ENCODE measurements around the gene FAM53B.

The FAM53B gene

GRCh38 chr10:124665091-124665490 is 79.1 kb downstream of the FAM53B start:
- H3K27ac ChIP-seq (ENCODE audit: low read depth, low read length), result no peak overlapping the region
- H3K9ac ChIP-seq (ENCODE audit: low read depth, low read length), result no peak overlapping the region
- no peak overlapping the region for H3K4me3 ChIP-seq (ENCODE audit: low read depth, low read length)
- no peaks in the 10 kb centered on the region for H3K36me3 ChIP-seq (ENCODE audit: control insufficient read depth, insufficient read depth, low read length)
- H3K4me1 ChIP-seq (ENCODE audit: control insufficient read depth, insufficient read depth, low read length), result peaks cover 8% of the 10 kb centered on the region; the same call in 1 of the 2 replicates
- H3K27me3 ChIP-seq (ENCODE audit: control insufficient read depth, insufficient read depth, low read length), result no peaks in the 10 kb centered on the region
- no peaks in the 10 kb centered on the region for H3K9me3 ChIP-seq (ENCODE audit: control insufficient read depth, insufficient read depth, low read length)

DNA sequence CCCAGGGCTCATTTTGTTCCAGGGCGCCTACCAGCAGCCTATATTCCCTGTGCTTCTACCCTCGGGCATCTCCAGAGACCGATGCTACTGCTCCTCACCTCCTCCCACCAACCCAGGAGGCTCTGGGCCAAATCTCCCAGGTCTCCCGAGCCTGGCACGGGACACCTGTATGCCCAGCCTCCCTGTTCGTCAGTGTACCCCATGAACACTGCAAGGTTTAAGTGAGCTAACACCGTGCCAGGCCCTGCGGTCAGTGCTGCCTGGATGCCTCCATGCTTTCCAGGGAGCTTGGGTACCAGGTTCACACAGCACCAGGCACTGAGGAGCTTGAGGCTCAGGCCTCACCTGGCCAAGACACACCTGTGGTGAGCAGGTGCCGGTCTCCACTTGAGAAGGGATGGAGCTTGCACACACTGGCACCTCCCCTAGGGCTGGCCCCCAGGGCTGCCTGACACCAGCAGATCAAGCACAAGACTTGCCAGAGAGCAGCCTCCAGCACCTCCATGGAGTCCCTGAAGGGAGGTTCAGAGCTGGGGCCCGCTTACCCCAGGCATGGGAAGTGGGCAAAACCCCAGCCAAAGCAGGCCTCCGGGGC is 80.3 kb downstream of the FAM53B start:
- Histone ChIP-seq H3K36me3 (ENCODE audit: control insufficient read depth, insufficient read depth, low read length) (no peaks in the 10 kb centered on the region), H3K4me3 (ENCODE audit: low read depth, low read length) (no peak overlapping the region), H3K4me1 (ENCODE audit: control insufficient read depth, insufficient read depth, low read length) (peaks cover 8% of the 10 kb centered on the region; the same call in 1 of the 2 replicates), H3K9ac (ENCODE audit: low read depth, low read length) (no peak overlapping the region), H3K27ac (ENCODE audit: low read depth, low read length) (no peak overlapping the region), H3K9me3 (ENCODE audit: control insufficient read depth, insufficient read depth, low read length) (no peaks in the 10 kb centered on the region), H3K27me3 (ENCODE audit: control insufficient read depth, insufficient read depth, low read length) (no peaks in the 10 kb centered on the region)

GRCh38 chr10:124663228-124663627 is 81.0 kb downstream of the FAM53B start:
- Histone ChIP-seq H3K27ac (ENCODE audit: low read depth, low read length) (no peak overlapping the region), H3K36me3 (ENCODE audit: control insufficient read depth, insufficient read depth, low read length) (no peaks in the 10 kb centered on the region), H3K4me3 (ENCODE audit: low read depth, low read length) (no peak overlapping the region), H3K9me3 (ENCODE audit: control insufficient read depth, insufficient read depth, low read length) (no peaks in the 10 kb centered on the region), H3K9ac (ENCODE audit: low read depth, low read length) (no peak overlapping the region), H3K4me1 (ENCODE audit: control insufficient read depth, insufficient read depth, low read length) (peaks cover 7% of the 10 kb centered on the region; the same call in 1 of the 2 replicates), H3K27me3 (ENCODE audit: control insufficient read depth, insufficient read depth, low read length) (no peaks in the 10 kb centered on the region)

DNA sequence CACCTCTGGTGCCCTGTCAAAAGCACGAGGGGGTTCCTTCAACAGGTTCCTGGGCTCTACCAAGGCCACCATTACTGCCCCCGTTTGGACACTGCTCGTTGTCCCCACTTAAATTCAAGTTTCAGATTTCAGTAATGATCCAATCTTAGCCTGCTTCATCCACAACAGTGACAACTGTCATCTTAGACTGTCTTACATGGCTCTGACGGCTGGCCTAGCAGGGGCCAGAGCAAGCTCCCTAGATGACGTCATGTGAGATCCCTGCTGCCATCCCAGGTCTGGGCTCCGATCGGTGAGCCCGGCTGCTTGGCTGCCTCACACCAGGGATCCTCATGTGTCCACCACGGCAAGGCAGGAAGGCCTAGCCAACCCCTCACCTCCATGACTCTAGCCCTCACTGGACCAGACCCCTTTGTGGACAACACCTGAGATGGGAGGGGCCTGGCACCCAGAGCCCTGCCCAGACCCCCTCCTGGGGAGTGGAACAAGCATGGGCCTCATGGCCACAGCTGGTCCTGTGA is 82.5 kb downstream of the FAM53B start:
- no peak overlapping the region for H3K27ac ChIP-seq (ENCODE audit: low read depth, low read length)
- H3K4me1 ChIP-seq (ENCODE audit: control insufficient read depth, insufficient read depth, low read length), result no peaks in the 10 kb centered on the region
- no peaks in the 10 kb centered on the region for H3K9me3 ChIP-seq (ENCODE audit: control insufficient read depth, insufficient read depth, low read length)
- H3K36me3 ChIP-seq (ENCODE audit: control insufficient read depth, insufficient read depth, low read length), result no peaks in the 10 kb centered on the region
- H3K9ac ChIP-seq (ENCODE audit: low read depth, low read length), result no peak overlapping the region
- H3K27me3 ChIP-seq (ENCODE audit: control insufficient read depth, insufficient read depth, low read length), result no peaks in the 10 kb centered on the region
- H3K4me3 ChIP-seq (ENCODE audit: low read depth, low read length), result no peak overlapping the region

- Histone ChIP-seq H3K27me3 (ENCODE audit: control insufficient read depth, insufficient read depth, low read length) (no peaks in the 10 kb centered on the region), H3K36me3 (ENCODE audit: control insufficient read depth, insufficient read depth, low read length) (no peaks in the 10 kb centered on the region), H3K4me1 (ENCODE audit: control insufficient read depth, insufficient read depth, low read length) (no peaks in the 10 kb centered on the region), H3K27ac (ENCODE audit: low read depth, low read length) (no peak overlapping the region), H3K4me3 (ENCODE audit: low read depth, low read length) (no peak overlapping the region), H3K9ac (ENCODE audit: low read depth, low read length) (no peak overlapping the region), H3K9me3 (ENCODE audit: control insufficient read depth, insufficient read depth, low read length) (no peaks in the 10 kb centered on the region)
Measured at GRCh38 chr10:124660404-124661125, 83.6 kb downstream of the FAM53B start.

DNA sequence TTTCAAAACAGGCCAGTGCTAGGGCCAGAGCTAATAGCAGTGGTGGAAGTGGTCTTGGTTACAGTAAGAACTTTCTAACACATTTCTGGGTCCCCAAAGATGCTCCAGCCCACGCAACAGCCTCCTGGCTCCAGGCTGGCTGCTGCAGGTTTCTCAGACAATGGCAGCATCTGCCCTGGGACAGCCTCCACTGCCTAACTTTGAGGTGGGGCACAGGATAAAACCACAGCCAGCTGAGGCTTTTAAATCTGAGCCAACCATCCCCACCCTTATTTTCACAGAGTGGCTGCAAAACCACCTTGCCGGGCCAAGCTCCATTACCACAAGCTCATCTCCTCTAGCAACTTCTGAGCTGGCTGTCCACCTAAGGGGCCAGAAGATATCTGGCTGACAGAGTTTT is 84.8 kb downstream of the FAM53B start:
- Histone ChIP-seq H3K9me3 (ENCODE audit: control insufficient read depth, insufficient read depth, low read length) (no peaks in the 10 kb centered on the region), H3K27me3 (ENCODE audit: control insufficient read depth, insufficient read depth, low read length) (no peaks in the 10 kb centered on the region), H3K36me3 (ENCODE audit: control insufficient read depth, insufficient read depth, low read length) (no peaks in the 10 kb centered on the region), H3K4me1 (ENCODE audit: control insufficient read depth, insufficient read depth, low read length) (no peaks in the 10 kb centered on the region), H3K27ac (ENCODE audit: low read depth, low read length) (no peak overlapping the region), H3K9ac (ENCODE audit: low read depth, low read length) (no peak overlapping the region), H3K4me3 (ENCODE audit: low read depth, low read length) (no peak overlapping the region)

- Histone ChIP-seq H3K9ac (ENCODE audit: low read depth, low read length) (no peak overlapping the region), H3K27ac (ENCODE audit: low read depth, low read length) (no peak overlapping the region), H3K4me3 (ENCODE audit: low read depth, low read length) (no peak overlapping the region), H3K36me3 (ENCODE audit: control insufficient read depth, insufficient read depth, low read length) (no peaks in the 10 kb centered on the region), H3K9me3 (ENCODE audit: control insufficient read depth, insufficient read depth, low read length) (no peaks in the 10 kb centered on the region), H3K27me3 (ENCODE audit: control insufficient read depth, insufficient read depth, low read length) (no peaks in the 10 kb centered on the region), H3K4me1 (ENCODE audit: control insufficient read depth, insufficient read depth, low read length) (no peaks in the 10 kb centered on the region)
Measured at GRCh38 chr10:124658591-124659242, 85.5 kb downstream of the FAM53B start.

- Histone ChIP-seq H3K9ac (ENCODE audit: low read depth, low read length) (no peak overlapping the region), H3K27me3 (ENCODE audit: control insufficient read depth, insufficient read depth, low read length) (no peaks in the 10 kb centered on the region), H3K4me1 (ENCODE audit: control insufficient read depth, insufficient read depth, low read length) (no peaks in the 10 kb centered on the region), H3K4me3 (ENCODE audit: low read depth, low read length) (no peak overlapping the region), H3K27ac (ENCODE audit: low read depth, low read length) (no peak overlapping the region), H3K9me3 (ENCODE audit: control insufficient read depth, insufficient read depth, low read length) (no peaks in the 10 kb centered on the region), H3K36me3 (ENCODE audit: control insufficient read depth, insufficient read depth, low read length) (no peaks in the 10 kb centered on the region)
Measured at GRCh38 chr10:124657806-124658205, 86.4 kb downstream of the FAM53B start.

- no peak overlapping the region for H3K4me3 ChIP-seq (ENCODE audit: low read depth, low read length)
- no peak overlapping the region for H3K9ac ChIP-seq (ENCODE audit: low read depth, low read length)
- H3K27me3 ChIP-seq (ENCODE audit: control insufficient read depth, insufficient read depth, low read length), result no peaks in the 10 kb centered on the region
- no peaks in the 10 kb centered on the region for H3K36me3 ChIP-seq (ENCODE audit: control insufficient read depth, insufficient read depth, low read length)
- peaks cover 2% of the 10 kb centered on the region; the same call in 1 of the 2 replicates for H3K4me1 ChIP-seq (ENCODE audit: control insufficient read depth, insufficient read depth, low read length)
- H3K9me3 ChIP-seq (ENCODE audit: control insufficient read depth, insufficient read depth, low read length), result no peaks in the 10 kb centered on the region
- H3K27ac ChIP-seq (ENCODE audit: low read depth, low read length), result no peak overlapping the region
Measured at GRCh38 chr10:124656541-124656940, 87.6 kb downstream of the FAM53B start.

- Histone ChIP-seq H3K27ac (ENCODE audit: low read depth, low read length) (no peak overlapping the region), H3K9me3 (ENCODE audit: control insufficient read depth, insufficient read depth, low read length) (no peaks in the 10 kb centered on the region), H3K4me3 (ENCODE audit: low read depth, low read length) (no peak overlapping the region), H3K9ac (ENCODE audit: low read depth, low read length) (no peak overlapping the region), H3K27me3 (ENCODE audit: control insufficient read depth, insufficient read depth, low read length) (no peaks in the 10 kb centered on the region), H3K4me1 (ENCODE audit: control insufficient read depth, insufficient read depth, low read length) (peaks cover 6% of the 10 kb centered on the region), H3K36me3 (ENCODE audit: control insufficient read depth, insufficient read depth, low read length) (no peaks in the 10 kb centered on the region)
Measured at GRCh38 chr10:124656113-124656490, 88.1 kb downstream of the FAM53B start.

All from HUES48 (cell line).